ENCODE results near the gene DNAJB12.
"Not testable (repeated sequence)": the region's sequence is repeated elsewhere in the genome, so short reads cannot be mapped to it uniquely, and the experiment has no call there.

Gene DNAJB12

GRCh38 chr10:72310636-72311035 is 44.1 kb downstream of the DNAJB12 start:
- H3K36me3 ChIP-seq, result no peaks in the 10 kb centered on the region
- intact Hi-C loops (cut with DNase I; ENCODE audit: low total_unique reads), result no loop called here
- H3K4me3 ChIP-seq, result no peak overlapping the region
- H3K9me3 ChIP-seq, result no peaks in the 10 kb centered on the region
- DNase-seq, result no peak
- no peak for TF ChIP-seq CTCF (IDR thresholded peaks at IDR 0.05)
- H3K27ac ChIP-seq, result peak overlapping the region in 1 of 2 donors; percentile 1
- H3K4me1 ChIP-seq, result peaks cover 0 to 40% (median 23%) of the 10 kb centered on the region in 4 donors
- no peaks in the 10 kb centered on the region for H3K27me3 ChIP-seq

- Histone ChIP-seq H3K27me3 (no peaks in the 10 kb centered on the region), H3K4me3 (no peak overlapping the region), H3K9me3 (no peaks in the 10 kb centered on the region), H3K36me3 (no peaks in the 10 kb centered on the region), H3K27ac (peak overlapping the region in 1 of 2 donors; percentile 1), H3K4me1 (peaks cover 0 to 36% (median 20%) of the 10 kb centered on the region in 4 donors)
- DNase-seq, result no peak
- intact Hi-C loops (cut with DNase I; ENCODE audit: low total_unique reads), result no loop called here
- TF ChIP-seq CTCF (IDR thresholded peaks at IDR 0.05), result no peak
Measured at GRCh38 chr10:72310241-72310633, 44.5 kb downstream of the DNAJB12 start.

GRCh38 chr10:72309290-72310240 is 45.2 kb downstream of the DNAJB12 start:
- TF ChIP-seq CTCF (IDR thresholded peaks at IDR 0.05), result no peak
- no peak overlapping the region for H3K27ac ChIP-seq
- no peak overlapping the region for H3K4me3 ChIP-seq
- peaks cover 0 to 30% (median 14%) of the 10 kb centered on the region in 4 donors for H3K4me1 ChIP-seq
- no peaks in the 10 kb centered on the region for H3K36me3 ChIP-seq
- intact Hi-C loops (cut with DNase I; ENCODE audit: low total_unique reads), result no loop called here
- no peaks in the 10 kb centered on the region for H3K9me3 ChIP-seq
- H3K27me3 ChIP-seq, result no peaks in the 10 kb centered on the region
- DNase-seq, result no peak

GRCh38 chr10:72308320-72308987 is 46.3 kb downstream of the DNAJB12 start:
- intact Hi-C loops (cut with DNase I; ENCODE audit: low total_unique reads), result no loop called here
- peaks cover 0 to 27% (median 14%) of the 10 kb centered on the region in 4 donors for H3K4me1 ChIP-seq
- peak overlapping the region in 1 of 2 donors; percentile 18 for H3K27ac ChIP-seq
- no peak overlapping the region for H3K4me3 ChIP-seq
- no peaks in the 10 kb centered on the region for H3K9me3 ChIP-seq
- H3K27me3 ChIP-seq, result no peaks in the 10 kb centered on the region
- H3K36me3 ChIP-seq, result no peaks in the 10 kb centered on the region
- TF ChIP-seq CTCF (IDR thresholded peaks at IDR 0.05), result no peak
- peak in 1 of 2 donors; percentile 78 for DNase-seq

GRCh38 chr10:72307711-72308110 is 47.0 kb downstream of the DNAJB12 start:
- H3K27ac ChIP-seq; intact Hi-C loops (cut with DNase I; ENCODE audit: low total_unique reads): not testable (repeated sequence)

More at GRCh38 chr10:72307711-72308110, 47.0 kb downstream of the DNAJB12 start:
- not testable (repeated sequence) for DNase-seq, H3K36me3 ChIP-seq, H3K27me3 ChIP-seq, H3K4me3 ChIP-seq, H3K9me3 ChIP-seq
- peaks cover 0 to 27% (median 14%) of the 10 kb centered on the region in 4 donors for H3K4me1 ChIP-seq

Measured in tibial artery (tissue), 4 donors.